IPS DF 6.9 (cell line): Measurements from ENCODE around the gene COCH.

Experiments used
- DNase-seq: peaks from one replicate; pipeline ENCODE4 v3.0.0-alpha.2; 2013; ENCODE audit warnings: low read depth, low spot score
- H3K27ac ChIP-seq: one replicate; pipeline ENCODE4 v1.5.1; 2013; ENCODE audit warnings: low read length, control low read depth
- H3K27me3 ChIP-seq: 2 replicates; pipeline ENCODE4 v1.6.1; 2013; ENCODE audit warnings: mild to moderate bottlenecking, low read length; ENCODE audit not compliant: control insufficient read depth, insufficient read depth
- H3K36me3 ChIP-seq: 2 replicates; pipeline ENCODE4 v1.6.1; 2013; ENCODE audit warnings: low read length; ENCODE audit not compliant: control insufficient read depth, insufficient read depth
- H3K4me1 ChIP-seq: 2 replicates; pipeline ENCODE4 v1.6.1; 2013; ENCODE audit warnings: low read length; ENCODE audit not compliant: control insufficient read depth, insufficient read depth
- H3K4me3 ChIP-seq: 2 replicates; pipeline ENCODE4 v1.5.1; 2013; ENCODE audit warnings: mild to moderate bottlenecking, low read length
- H3K9me3 ChIP-seq: 2 replicates; pipeline ENCODE4 v1.6.1; 2013; ENCODE audit warnings: low read length, inconsistent platforms; ENCODE audit not compliant: control insufficient read depth, insufficient read depth
- WGBS: extraction: QIAGEN DNeasy Blood & Tissue Kit; methylation state at CpG from one replicate; pipeline ENCODE4 v1.1.7; 2013; ENCODE audit warnings: mixed read lengths, missing lambda C conversion rate; ENCODE audit not compliant: insufficient read length, insufficient coverage; 5-methylcytosine and 5-hydroxymethylcytosine counted together

COCH gene

GRCh38 chr14:30875788-30876053 lies 1.4 kb downstream of the COCH start:
- WGBS: no CpG with 5 or more reads among the region's 9 CpGs
- Histone ChIP-seq H3K4me3 (no peak overlapping the region; the same call in 1 of the 2 replicates), H3K4me1 (0 out of 2 replicates have a peak, but pooled peaks cover 1% of the 10 kb centered on the region), H3K27me3 (peaks cover 17% of the 10 kb centered on the region; the same call in 1 of the 2 replicates), H3K9me3 (no peaks in the 10 kb centered on the region), H3K36me3 (no peaks in the 10 kb centered on the region), H3K27ac (no peak overlapping the region)
- DNase-seq: no peak

- Histone ChIP-seq H3K27me3 (peaks cover 17% of the 10 kb centered on the region; the same call in 1 of the 2 replicates), H3K27ac (no peak overlapping the region), H3K9me3 (no peaks in the 10 kb centered on the region), H3K4me3 (no peak overlapping the region), H3K4me1 (0 out of 2 replicates have a peak, but pooled peaks cover 1% of the 10 kb centered on the region), H3K36me3 (no peaks in the 10 kb centered on the region)
- WGBS: no CpG with 5 or more reads among the region's 4 CpGs
- DNase-seq: no peak
These were observed 2.3 kb downstream of the COCH start for GRCh38 chr14:30876692-30877091.

- no peaks in the 10 kb centered on the region for H3K4me1 ChIP-seq
- H3K36me3 ChIP-seq: no peaks in the 10 kb centered on the region
- no peak overlapping the region for H3K27ac ChIP-seq
- H3K27me3 ChIP-seq: no peaks in the 10 kb centered on the region
- no peaks in the 10 kb centered on the region for H3K9me3 ChIP-seq
- DNase-seq: no peak
- WGBS: 75% methylated on average over 1 of the region's 1 CpG
- H3K4me3 ChIP-seq: no peak overlapping the region
These were observed 8.1 kb downstream of the COCH start for GRCh38 chr14:30882431-30882830.

- no CpG with 5 or more reads among the region's 6 CpGs for WGBS
- no peak for DNase-seq
- Histone ChIP-seq H3K4me3 (no peak overlapping the region), H3K27me3 (no peaks in the 10 kb centered on the region), H3K36me3 (no peaks in the 10 kb centered on the region), H3K9me3 (no peaks in the 10 kb centered on the region), H3K4me1 (no peaks in the 10 kb centered on the region), H3K27ac (no peak overlapping the region)
These were observed 9.3 kb downstream of the COCH start for GRCh38 chr14:30883508-30884294.

GRCh38 chr14:30884901-30885300 lies 10.5 kb downstream of the COCH start:
- Histone ChIP-seq H3K27ac (no peak overlapping the region), H3K4me3 (no peak overlapping the region), H3K36me3 (no peaks in the 10 kb centered on the region), H3K4me1 (no peaks in the 10 kb centered on the region), H3K27me3 (no peaks in the 10 kb centered on the region), H3K9me3 (no peaks in the 10 kb centered on the region)
- no CpG with 5 or more reads among the region's 3 CpGs for WGBS
- no peak for DNase-seq

- WGBS: no CpG with 5 or more reads among the region's 7 CpGs
- Histone ChIP-seq H3K4me1 (no peaks in the 10 kb centered on the region), H3K27ac (no peak overlapping the region), H3K4me3 (no peak overlapping the region), H3K9me3 (no peaks in the 10 kb centered on the region), H3K36me3 (no peaks in the 10 kb centered on the region), H3K27me3 (no peaks in the 10 kb centered on the region)
- no peak for DNase-seq
These were observed 11.7 kb downstream of the COCH start for GRCh38 chr14:30885840-30886740.

- H3K4me3 ChIP-seq: no peak overlapping the region
- no peak overlapping the region for H3K27ac ChIP-seq
- no peaks in the 10 kb centered on the region for H3K27me3 ChIP-seq
- no peaks in the 10 kb centered on the region for H3K9me3 ChIP-seq
- DNase-seq: no peak
- no peaks in the 10 kb centered on the region for H3K36me3 ChIP-seq
- WGBS: no CpG with 5 or more reads among the region's 5 CpGs
- no peaks in the 10 kb centered on the region for H3K4me1 ChIP-seq
These were observed 14.3 kb downstream of the COCH start for GRCh38 chr14:30888480-30889243.

- Histone ChIP-seq H3K9me3 (no peaks in the 10 kb centered on the region), H3K4me3 (no peak overlapping the region), H3K4me1 (no peaks in the 10 kb centered on the region), H3K27me3 (no peaks in the 10 kb centered on the region), H3K27ac (no peak overlapping the region), H3K36me3 (no peaks in the 10 kb centered on the region)
- no peak for DNase-seq
- WGBS: no CpG with 5 or more reads among the region's 4 CpGs
These were observed 14.9 kb downstream of the COCH start for GRCh38 chr14:30889244-30889594.

GRCh38 chr14:30893819-30894218 lies 19.5 kb downstream of the COCH start:
- Histone ChIP-seq H3K27ac (no peak overlapping the region), H3K4me1 (no peaks in the 10 kb centered on the region; the same call in 1 of the 2 replicates), H3K4me3 (no peak overlapping the region), H3K36me3 (no peaks in the 10 kb centered on the region; the same call in 1 of the 2 replicates), H3K27me3 (no peaks in the 10 kb centered on the region), H3K9me3 (no peaks in the 10 kb centered on the region)
- WGBS: 100% methylated on average over 2 of the region's 2 CpGs
- DNase-seq: no peak

GRCh38 chr14:30894923-30895515 lies 20.7 kb downstream of the COCH start:
- no peak overlapping the region for H3K4me3 ChIP-seq
- no peaks in the 10 kb centered on the region; the same call in 1 of the 2 replicates for H3K4me1 ChIP-seq
- no peaks in the 10 kb centered on the region; the same call in 1 of the 2 replicates for H3K36me3 ChIP-seq
- WGBS: no CpG with 5 or more reads among the region's 4 CpGs
- no peaks in the 10 kb centered on the region for H3K27me3 ChIP-seq
- no peak overlapping the region for H3K27ac ChIP-seq
- no peak for DNase-seq
- no peaks in the 10 kb centered on the region for H3K9me3 ChIP-seq
